Caco-2 (cell line): Measurements from ENCODE around the gene DAB2IP. TPM values are rescaled to one million over a fixed set of nuclear protein-coding genes. Genes with fewer than 3 reads are reported as not detected.

ENCODE experiments used
- Bru-seq: library from RNA; stranded (reverse); fragments of 400-500 nt; gene quantifications from one replicate; lab custom pipeline; 2021; lab: Mats Ljungman, UMichigan
- BruChase-seq, 2 experiments: library from RNA; stranded (reverse); fragments of 400-500 nt; gene quantifications; one replicate each; lab custom pipeline; 2021; lab: Mats Ljungman, UMichigan
- BruUV-seq: library from RNA; stranded (reverse); fragments of 400-500 nt; replicated peaks from 2 replicates; lab custom pipeline; 2021; lab: Mats Ljungman, UMichigan
- CTCF ChIA-PET: fragments of 300-600 bp; sonication (Branson Sonifier 250); formaldehyde crosslinking; loops from one replicate; lab custom pipeline; 2022; ENCODE audit warnings: antibody characterized with exemption; lab: Charles Lee
- POLR2A ChIA-PET: fragments of 300-600 bp; sonication (Branson Sonifier 250); formaldehyde crosslinking; loops from one replicate; lab custom pipeline; 2022; ENCODE audit warnings: antibody characterized with exemption; lab: Charles Lee
- DNase-seq, 2 experiments: peaks; one replicate each; pipeline versions ENCODE4 v3.0.0 to v3.0.0-alpha.2; 2020 to 2022
- H3K27me3 ChIP-seq: replicated peaks from 2 replicates; pipeline ENCODE4 v1.6.0; 2011; ENCODE audit warnings: low read length; ENCODE audit not compliant: control insufficient read depth, insufficient read depth
- H3K36me3 ChIP-seq: 2 replicates; pipeline ENCODE4 v1.5.1; 2011; ENCODE audit warnings: low read length; ENCODE audit not compliant: control insufficient read depth, insufficient read depth
- H3K4me1 ChIP-seq: fragments of 250-450 bp; sonication (Bioruptor Pico); 2 replicates; pipeline ENCODE4 v1.5.1; 2020; ENCODE audit warnings: mild to moderate bottlenecking
- H3K4me3 ChIP-seq: 2 replicates; pipeline ENCODE4 v1.5.1; 2011; ENCODE audit warnings: low read depth, mild to moderate bottlenecking, control low read depth, low read length
- H3K9me3 ChIP-seq: fragments of 250-450 bp; sonication (Bioruptor Pico); 2 replicates; pipeline ENCODE4 v1.5.1; 2020; ENCODE audit warnings: mild to moderate bottlenecking, moderate library complexity
- H3K27ac Mint-ChIP-seq: one replicate; pipeline ENCODE4 v1.8.0; 2022; ENCODE audit warnings: mixed read lengths; ENCODE audit not compliant: unreplicated experiment
- H3K27me3 Mint-ChIP-seq: one replicate; pipeline ENCODE4 v1.8.0; 2022; ENCODE audit warnings: mixed read lengths; ENCODE audit not compliant: insufficient read depth, unreplicated experiment
- H3K36me3 Mint-ChIP-seq: one replicate; pipeline ENCODE4 v1.8.0; 2022; ENCODE audit warnings: mild to moderate bottlenecking, mixed read lengths; ENCODE audit not compliant: insufficient read depth, unreplicated experiment
- H3K4me1 Mint-ChIP-seq: one replicate; pipeline ENCODE4 v1.8.0; 2022; ENCODE audit warnings: low read depth, mixed read lengths; ENCODE audit not compliant: unreplicated experiment
- H3K4me3 Mint-ChIP-seq: one replicate; pipeline ENCODE4 v1.8.0; 2022; ENCODE audit warnings: mild to moderate bottlenecking, moderate library complexity, mixed read lengths; ENCODE audit not compliant: unreplicated experiment
- H3K9me3 Mint-ChIP-seq: one replicate; pipeline ENCODE4 v1.8.0; 2022; ENCODE audit warnings: mixed read lengths; ENCODE audit not compliant: unreplicated experiment
- CTCF ChIP-seq, 2 experiments: fragments of 200-600 bp in 1 of 2; IDR thresholded peaks; 1 replicate in 1 of 2; 2 replicates in 1 of 2; pipeline versions ENCODE4 v1.5.1 to v1.8.0; 2011 to 2022; ENCODE audit warnings: antibody characterized with exemption in 1 of 2, control low read depth in 1 of 2, inconsistent platforms in 1 of 2, low read depth in 1 of 2, low read length in 1 of 2, mild to moderate bottlenecking in 1 of 2, moderate library complexity in 1 of 2; ENCODE audit not compliant: insufficient read depth in 1 of 2, severe bottlenecking in 1 of 2, unreplicated experiment in 1 of 2
- intact Hi-C: fragments of 100-400 bp; cut with micrococcal nuclease; formaldehyde crosslinking; loops from one replicate; pipeline ENCODE4 v1.10.0; 2022; ENCODE audit not compliant: unreplicated experiment
- long read RNA-seq: library from polyadenylated mRNA; stranded (forward); transcript quantifications from one replicate; pipeline ENCODE4 v2.0.0, GENCODE V29; 2022
- total RNA-seq: library from RNA; stranded (reverse); gene quantifications from 2 replicates; pipeline ENCODE4 v1.2.3, GENCODE V29; 2022

Gene DAB2IP
- total RNA-seq = 18.0 and 26.0 TPM in 2 replicates
- Bru-seq, nascent RNA = percentile 49 among the genes with signal in this experiment
- BruChase-seq, experiment 1, labeled RNA remaining after a 2-hour chase = percentile 48 among the genes with signal in this experiment
- BruChase-seq, experiment 2, labeled RNA remaining after a 6-hour chase = percentile 50 among the genes with signal in this experiment
- long read RNA-seq, partial matches to known transcripts = 2 of 30 reads
- long read RNA-seq, other reads (novel, unspliced or antisense) = 28 of 30 reads

- intact Hi-C loops = loop anchor here (5.0 kb wide), 2 partner anchors 36 to 86 kb away; no protein-coding TSS in a partner anchor
- H3K27ac Mint-ChIP-seq = peak within 1 kb of the TSS; percentile 69
- DNase-seq = peak; percentile 75 to 86
- ChIA-PET POLR2A (no interaction called here), CTCF (interaction anchor here (1.2 to 1.7 kb wide), 2 partner anchors 11 to 33 kb away, joined by 4 to 15 read pairs; no protein-coding TSS in a partner anchor)
- no peaks in the 10 kb centered on the region for H3K9me3 ChIP-seq
- H3K4me1 ChIP-seq = peaks cover 22% of the 10 kb centered on the region
- H3K4me3 ChIP-seq = peak within 1 kb of the TSS; percentile 69
- peak within 1 kb of the TSS; percentile 94 for H3K4me3 Mint-ChIP-seq
- no TSS peak for BruUV-seq
- no peak for TF ChIP-seq CTCF (IDR thresholded peaks at IDR 0.05; ENCODE audit: insufficient read depth in 1 of 2, low read depth in 1 of 2, low read length in 1 of 2, severe bottlenecking in 1 of 2, unreplicated experiment in 1 of 2)
- H3K9me3 Mint-ChIP-seq = no peaks in the 10 kb centered on the region
- H3K27me3 Mint-ChIP-seq = no peaks in the 10 kb centered on the region
- H3K36me3 Mint-ChIP-seq = peaks cover 4% of the 10 kb centered on the region
- H3K36me3 ChIP-seq = no peaks in the 10 kb centered on the region; the same call in 1 of the 2 replicates
- no peaks in the 10 kb centered on the region for H3K27me3 ChIP-seq
- H3K4me1 Mint-ChIP-seq = peaks cover 18% of the 10 kb centered on the region
Observed at GRCh38 chr9:121651295-121652020, at the start of gene DAB2IP. Gene DAB2IP, plus strand, starts transcription at chr9:121651634. Its CDS starts 142 bp downstream, at chr9:121651776.

GRCh38 chr9:121603028-121603427 is 48.4 kb upstream of the DAB2IP start:
- Mint-ChIP-seq H3K4me3 (no peak overlapping the region), H3K9me3 (no peaks in the 10 kb centered on the region)

More at GRCh38 chr9:121603028-121603427, 48.4 kb upstream of the DAB2IP start:
- POLR2A ChIA-PET = no interaction called here
- no peak overlapping the region for H3K4me3 ChIP-seq
- 0 out of 2 replicates have a peak, but pooled peaks cover 5% of the 10 kb centered on the region for H3K4me1 ChIP-seq
- Mint-ChIP-seq H3K27me3 (no peaks in the 10 kb centered on the region), H3K27ac (no peak overlapping the region), H3K4me1 (peaks cover 21% of the 10 kb centered on the region), H3K36me3 (no peaks in the 10 kb centered on the region)
- no peaks in the 10 kb centered on the region for H3K27me3 ChIP-seq
- TF ChIP-seq CTCF (IDR thresholded peaks at IDR 0.05; ENCODE audit: insufficient read depth in 1 of 2, low read depth in 1 of 2, low read length in 1 of 2, severe bottlenecking in 1 of 2, unreplicated experiment in 1 of 2) = no peak
- no TSS peak for BruUV-seq
- CTCF ChIA-PET = no interaction called here
- intact Hi-C loops = no loop called here
- H3K9me3 ChIP-seq = no peaks in the 10 kb centered on the region
- DNase-seq = no peak
- no peaks in the 10 kb centered on the region for H3K36me3 ChIP-seq
